Pancreas (tissue), 10 donors: ENCODE measurements around the gene MZT2A. TPM values are rescaled to one million over a fixed set of nuclear protein-coding genes. Genes with fewer than 3 reads are reported as not detected.
"Not testable (repeated sequence)": the region's sequence is repeated elsewhere in the genome, so short reads cannot be mapped to it uniquely, and the experiment has no call there.

Experiments
- ATAC-seq, 4 donors: fragments of 200-7000 bp; cut with Tn5 transposase; one replicate each; pipeline versions ENCODE4 v1.8.0 to v1.9.1; 2020; ENCODE audit warnings: mild to moderate bottlenecking in 4 of 4, moderate library complexity in 4 of 4
- DNase-seq, 6 donors: peaks; one replicate each; pipeline ENCODE4 v3.0.0-alpha.2; 2020
- FAIRE-seq: peaks from 2 replicates; lab custom pipeline; 2012; peaks lifted over from hg19 to GRCh38; lab: Jason Lieb, UNC
- H3K27ac ChIP-seq, 4 donors: fragments of 200-600 bp; sonication (generic); 1 replicate in 3 of 4; 2 replicates in 1 of 4; pipeline versions ENCODE4 v1.5.0 to v1.8.0; 2020
- H3K27me3 ChIP-seq, 4 donors: fragments of 200-600 bp; one replicate each; pipeline ENCODE4 v1.8.0; 2021
- H3K36me3 ChIP-seq, 3 donors: fragments of 200-600 bp; sonication (generic) in 1 of 3; one replicate each; pipeline versions ENCODE4 v1.5.0 to v1.8.0; 2020 to 2021
- H3K4me1 ChIP-seq, 3 donors: fragments of 200-600 bp; one replicate each; pipeline ENCODE4 v1.8.0; 2021
- H3K4me3 ChIP-seq, 4 donors: fragments of 200-600 bp; sonication (generic) in 2 of 4; one replicate each; pipeline versions ENCODE4 v1.5.0 to v1.8.0; 2020 to 2021
- H3K9me3 ChIP-seq, 4 donors: fragments of 200-600 bp; one replicate each; pipeline ENCODE4 v1.8.0; 2021
- CTCF ChIP-seq, 4 donors: fragments of 200-600 bp; sonication (generic) in 3 of 4; IDR thresholded peaks; one replicate each; pipeline versions ENCODE4 v1.5.0 to v1.8.0; 2021; ENCODE audit warnings: antibody characterized with exemption in 4 of 4
- WGBS, 2 donors: extraction: QIAGEN DNeasy Blood & Tissue Kit; methylation state at CpG; one replicate each; pipeline ENCODE4 v1.1.7; 2013; 5-methylcytosine and 5-hydroxymethylcytosine counted together
- intact Hi-C, 3 donors: fragments of 100-400 bp; cut with DNase I; formaldehyde crosslinking; loops; one replicate each; pipeline versions ENCODE4 v1.11.1 to v1.14.2; 2022
- polyA plus RNA-seq, 2 donors: library from polyadenylated mRNA; stranded (reverse); fragments of 200-250 nt; gene quantifications; one replicate each; pipeline ENCODE4 v1.2.3, GENCODE V29; 2013
- total RNA-seq, 6 donors: library from RNA; stranded (reverse); fragmentation: NEBNext Ultra II Directional in 4 of 6; extraction: Animal tissue kit (Norgen Biotek cat#: 25700) in 4 of 6; gene quantifications; one replicate each; pipeline versions ENCODE4 v1.2.1 to v1.2.4, GENCODE V29; 2021 to 2023
- donor health status: healthy with polysubstance abuse.
- donor health status: DM: no; HTN: no; CAD: no; lungs with moderate emphysema.
- donor health status: DM: no; HTN: no; CAD: no.
- donor health status: control.
- donor health status: control.
- donor health status: Bipolar disorder and iron deficiency.
- donor health status: DM: yes; HTN: yes; CAD: no.
- donor health status: DM: no; HTN: no; CAD: no.
- donor health status: DM: no; HTN: no; CAD: no.
- donor health status: DM: yes; HTN: yes; CAD: no.

MZT2A gene
- total and polyA plus RNA-seq, 8 donors, result 38.7 to 106 (median 59.2) TPM

GRCh38 chr2:131476363-131476762 is 15.8 kb downstream of the MZT2A start:
- H3K27me3 ChIP-seq, H3K4me3 ChIP-seq, ATAC-seq, H3K4me1 ChIP-seq, intact Hi-C loops, H3K27ac ChIP-seq, H3K36me3 ChIP-seq, FAIRE-seq, H3K9me3 ChIP-seq: not testable (repeated sequence)
- DNase-seq, result peak in 1 of 6 donors; percentile 28
- WGBS, 2 donors, result 98 to 99% methylated on average over 19 to 25 of the region's 25 CpGs

- intact Hi-C loops, result no loop called here
- no peak for TF ChIP-seq CTCF (IDR thresholded peaks at IDR 0.05)
- ATAC-seq (no peak), DNase-seq (peak in 1 of 6 donors; percentile 45), FAIRE-seq (no peak)
- no peaks in the 10 kb centered on the region for H3K27me3 ChIP-seq
- H3K9me3 ChIP-seq, result no peaks in the 10 kb centered on the region
- no peaks in the 10 kb centered on the region for H3K36me3 ChIP-seq
- H3K27ac ChIP-seq, result no peak within 1 kb of the TSS
- H3K4me1 ChIP-seq, result no peaks in the 10 kb centered on the region
- WGBS, 2 donors, result 94 to 96% methylated on average over 25 to 27 of the region's 27 CpGs
- H3K4me3 ChIP-seq, result no peak within 1 kb of the TSS
Observed at GRCh38 chr2:131475831-131476230, 16.4 kb downstream of the MZT2A start, which contains the start of gene TUBA3D. TSS of gene TUBA3D (plus strand) at chr2:131476119. CDS start at chr2:131476200, 81 bp downstream.

- intact Hi-C loops, H3K36me3 ChIP-seq, H3K9me3 ChIP-seq, ATAC-seq, H3K4me1 ChIP-seq, FAIRE-seq, H3K4me3 ChIP-seq, DNase-seq, H3K27ac ChIP-seq, H3K27me3 ChIP-seq: not testable (repeated sequence)
- 89 to 100% methylated on average over 2 of the region's 2 CpGs for WGBS, 2 donors
Observed at GRCh38 chr2:131473266-131473665, 18.9 kb downstream of the MZT2A start.

- H3K4me3 ChIP-seq, ATAC-seq, FAIRE-seq, H3K27ac ChIP-seq, H3K27me3 ChIP-seq, intact Hi-C loops, H3K9me3 ChIP-seq, H3K36me3 ChIP-seq, H3K4me1 ChIP-seq: not testable (repeated sequence)
- DNase-seq, result peak in 1 of 6 donors; percentile 57
- WGBS, 2 donors, result 87 to 100% methylated on average over 1 to 5 of the region's 8 CpGs
Observed at GRCh38 chr2:131471624-131472023, 20.6 kb downstream of the MZT2A start.

GRCh38 chr2:131470944-131471343 is 21.3 kb downstream of the MZT2A start:
- FAIRE-seq, H3K9me3 ChIP-seq, H3K27me3 ChIP-seq, intact Hi-C loops, H3K27ac ChIP-seq, ATAC-seq, DNase-seq, H3K4me3 ChIP-seq, H3K36me3 ChIP-seq, H3K4me1 ChIP-seq: not testable (repeated sequence)
- WGBS, 2 donors, result 80 to 100% methylated on average over 1 to 3 of the region's 3 CpGs

- H3K4me3 ChIP-seq, FAIRE-seq, H3K4me1 ChIP-seq, H3K27me3 ChIP-seq, intact Hi-C loops, DNase-seq, ATAC-seq, H3K27ac ChIP-seq, H3K36me3 ChIP-seq, H3K9me3 ChIP-seq: not testable (repeated sequence)
- WGBS, 2 donors, result 79 to 81% methylated on average over 10 of the region's 10 CpGs
Observed at GRCh38 chr2:131467722-131468121, 24.5 kb downstream of the MZT2A start.

GRCh38 chr2:131454914-131455313 is 37.3 kb downstream of the MZT2A start:
- DNase-seq, H3K27ac ChIP-seq, H3K36me3 ChIP-seq, ATAC-seq, H3K4me3 ChIP-seq, H3K4me1 ChIP-seq, intact Hi-C loops, FAIRE-seq, H3K27me3 ChIP-seq, H3K9me3 ChIP-seq: not testable (repeated sequence)
- 27 to 41% methylated on average over 1 to 2 of the region's 2 CpGs for WGBS, 2 donors

- intact Hi-C loops, FAIRE-seq, H3K4me1 ChIP-seq, H3K36me3 ChIP-seq, H3K27ac ChIP-seq, H3K4me3 ChIP-seq, H3K9me3 ChIP-seq, ATAC-seq, H3K27me3 ChIP-seq, DNase-seq: not testable (repeated sequence)
- 61 to 66% methylated on average over 7 to 10 of the region's 10 CpGs for WGBS, 2 donors
Observed at GRCh38 chr2:131451265-131451949, 40.8 kb downstream of the MZT2A start.

- H3K27ac ChIP-seq, H3K27me3 ChIP-seq, H3K9me3 ChIP-seq, ATAC-seq, intact Hi-C loops, DNase-seq, H3K36me3 ChIP-seq, H3K4me3 ChIP-seq, FAIRE-seq, H3K4me1 ChIP-seq: not testable (repeated sequence)
- WGBS, 2 donors, result 68 to 86% methylated on average over 9 of the region's 9 CpGs
Observed at GRCh38 chr2:131447981-131448380, 44.2 kb downstream of the MZT2A start.
